ENCODE results near the gene PACS1. TPM values are rescaled to one million over a fixed set of nuclear protein-coding genes. Genes with fewer than 3 reads are reported as not detected.

The PACS1 gene
- total RNA-seq, 6 experiments from 2014 or later = 5.8 to 23.7 (median 12.5) TPM

DNA sequence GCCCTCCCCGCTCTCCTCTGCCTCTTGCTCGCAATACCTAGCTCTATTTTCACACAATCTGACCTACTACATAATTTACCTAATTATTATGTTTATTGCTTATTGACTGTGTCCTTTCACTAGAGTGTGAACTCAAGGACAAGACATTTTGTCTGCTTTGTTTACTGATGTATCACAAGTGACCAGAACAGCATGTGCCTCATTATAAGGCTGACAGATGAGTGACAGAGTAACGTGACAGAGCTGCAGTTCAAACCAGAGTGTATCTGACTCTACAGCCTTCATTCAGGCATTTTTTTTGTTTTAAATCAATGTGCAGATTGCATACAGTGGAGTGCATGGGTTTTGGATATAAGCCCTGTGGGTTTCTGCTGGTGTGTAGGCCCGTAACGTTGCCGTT, 116.4 kb downstream of the PACS1 start:
- no peak overlapping the region for H3K4me3 ChIP-seq
- H3K27me3 ChIP-seq = no peaks in the 10 kb centered on the region
- no peaks in the 10 kb centered on the region for H3K4me1 ChIP-seq
- TF ChIP-seq CTCF (IDR thresholded peaks at IDR 0.05) (no peak), POLR2A (IDR thresholded peaks at IDR 0.05) (no peak)
- whole genome bisulfite sequencing (ENCODE audit: insufficient coverage, low coverage, low lambda C conversion rate, missing lambda C conversion rate) = 89% methylated on average over 3 of the region's 6 CpGs
- ATAC-seq = no peak
- H3K9me3 ChIP-seq = no peaks in the 10 kb centered on the region
- H3K27ac ChIP-seq = no peak overlapping the region
- no peaks in the 10 kb centered on the region for H3K36me3 ChIP-seq
- intact Hi-C loops (cut with DNase I) = no loop called here
- no peak for DNase-seq

DNA sequence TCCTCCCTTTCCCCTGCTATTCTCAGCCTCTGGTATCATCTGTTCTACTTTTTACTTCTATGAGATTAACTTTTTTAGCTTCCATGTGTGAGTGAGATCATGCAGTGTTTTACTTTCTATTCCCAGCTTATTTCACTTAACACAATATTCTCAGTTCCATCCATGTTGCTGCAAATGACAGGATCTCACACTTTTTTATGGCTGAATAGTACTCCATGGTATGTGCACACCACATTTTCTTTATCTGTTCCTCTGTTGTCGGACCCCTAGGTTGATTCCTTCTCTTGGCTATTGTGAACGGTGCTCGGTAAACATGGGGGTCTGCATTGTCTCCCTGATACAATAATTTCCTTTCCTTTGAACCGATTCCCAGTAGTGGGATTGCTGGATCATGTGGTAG, 117.4 kb downstream of the PACS1 start:
- TF ChIP-seq POLR2A (IDR thresholded peaks at IDR 0.05) (no peak), CTCF (IDR thresholded peaks at IDR 0.05) (no peak)
- intact Hi-C loops (cut with DNase I) = no loop called here
- H3K9me3 ChIP-seq = no peaks in the 10 kb centered on the region
- DNase-seq (no peak), ATAC-seq (no peak)
- no peaks in the 10 kb centered on the region for H3K36me3 ChIP-seq
- WGBS (ENCODE audit: insufficient coverage, low coverage, low lambda C conversion rate, missing lambda C conversion rate) = 100% methylated on average over 4 of the region's 4 CpGs
- H3K4me3 ChIP-seq = no peak overlapping the region
- H3K27me3 ChIP-seq = no peaks in the 10 kb centered on the region
- H3K4me1 ChIP-seq = no peaks in the 10 kb centered on the region
- no peak overlapping the region for H3K27ac ChIP-seq

GRCh38 chr11:66188580-66188979, 118.5 kb downstream of the PACS1 start:
- Histone ChIP-seq H3K4me3 (no peak overlapping the region), H3K27ac (no peak overlapping the region), H3K27me3 (no peaks in the 10 kb centered on the region), H3K36me3 (no peaks in the 10 kb centered on the region), H3K9me3 (no peaks in the 10 kb centered on the region), H3K4me1 (no peaks in the 10 kb centered on the region)
- ATAC-seq (no peak), DNase-seq (no peak)
- intact Hi-C loops (cut with DNase I) = no loop called here
- WGBS (ENCODE audit: insufficient coverage, low coverage, low lambda C conversion rate, missing lambda C conversion rate) = 72% methylated on average over 3 of the region's 3 CpGs
- TF ChIP-seq POLR2A (IDR thresholded peaks at IDR 0.05) = no peak
- no peak for TF ChIP-seq CTCF (IDR thresholded peaks at IDR 0.05)

DNA sequence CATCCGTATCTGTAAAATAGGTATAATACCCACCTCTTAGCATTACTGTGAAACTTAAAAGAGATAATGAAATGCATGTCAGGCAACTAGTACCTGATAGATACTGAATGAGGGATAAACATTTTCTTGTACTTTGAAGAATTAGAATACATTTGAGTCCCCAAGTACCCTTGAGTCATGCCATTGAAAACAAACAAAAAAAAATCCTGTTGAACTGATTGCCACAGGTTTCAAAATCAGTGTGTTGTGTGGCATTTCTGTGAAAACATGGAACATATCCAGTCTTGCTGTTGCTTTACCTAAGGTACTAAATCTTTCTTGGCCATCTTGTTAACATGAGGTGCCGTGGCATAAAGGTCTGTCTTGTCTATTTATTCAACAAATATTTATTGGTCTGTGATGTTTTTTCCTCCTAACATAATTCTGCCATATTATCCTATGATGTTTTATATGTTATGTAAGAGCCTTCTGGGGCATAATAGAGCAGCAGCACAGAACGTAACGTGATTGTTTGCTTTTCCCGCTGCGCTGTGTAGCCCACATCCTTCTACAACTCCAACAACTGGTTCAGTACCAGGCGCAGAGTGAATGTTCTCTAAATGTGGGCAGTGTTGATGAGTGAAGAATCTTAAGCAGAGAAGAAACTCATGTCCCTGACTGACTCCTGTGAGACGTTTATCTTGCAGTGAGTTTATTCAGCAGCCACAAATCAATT, 119.1 kb downstream of the PACS1 start:
- Histone ChIP-seq H3K4me1 (no peaks in the 10 kb centered on the region), H3K27me3 (no peaks in the 10 kb centered on the region), H3K36me3 (no peaks in the 10 kb centered on the region), H3K4me3 (no peak overlapping the region), H3K27ac (no peak overlapping the region), H3K9me3 (no peaks in the 10 kb centered on the region)
- intact Hi-C loops (cut with DNase I) = no loop called here
- TF ChIP-seq POLR2A (IDR thresholded peaks at IDR 0.05) (no peak), CTCF (IDR thresholded peaks at IDR 0.05) (no peak)
- WGBS (ENCODE audit: insufficient coverage, low coverage, low lambda C conversion rate, missing lambda C conversion rate) = 65% methylated on average over 8 of the region's 8 CpGs
- ATAC-seq = peak in 1 of 4 donors; percentile 35
- DNase-seq = no peak

All from right lobe of liver (tissue), 6 donors.